C4-2B (cell line): ENCODE measurements around the gene SARNP.

Experiments
- ZFX ChIP-seq: fragments of 450-650 bp; IDR thresholded peaks from 2 replicates; pipeline ENCODE4 v1.6.1; 2017
- TF ChIP-seq, protein P1 (sequence below): fragments of 450-650 bp; conservative IDR thresholded peaks from 2 replicates; pipeline ENCODE4 v1.5.1; 2017; ENCODE audit warnings: mild to moderate bottlenecking

DNA sequence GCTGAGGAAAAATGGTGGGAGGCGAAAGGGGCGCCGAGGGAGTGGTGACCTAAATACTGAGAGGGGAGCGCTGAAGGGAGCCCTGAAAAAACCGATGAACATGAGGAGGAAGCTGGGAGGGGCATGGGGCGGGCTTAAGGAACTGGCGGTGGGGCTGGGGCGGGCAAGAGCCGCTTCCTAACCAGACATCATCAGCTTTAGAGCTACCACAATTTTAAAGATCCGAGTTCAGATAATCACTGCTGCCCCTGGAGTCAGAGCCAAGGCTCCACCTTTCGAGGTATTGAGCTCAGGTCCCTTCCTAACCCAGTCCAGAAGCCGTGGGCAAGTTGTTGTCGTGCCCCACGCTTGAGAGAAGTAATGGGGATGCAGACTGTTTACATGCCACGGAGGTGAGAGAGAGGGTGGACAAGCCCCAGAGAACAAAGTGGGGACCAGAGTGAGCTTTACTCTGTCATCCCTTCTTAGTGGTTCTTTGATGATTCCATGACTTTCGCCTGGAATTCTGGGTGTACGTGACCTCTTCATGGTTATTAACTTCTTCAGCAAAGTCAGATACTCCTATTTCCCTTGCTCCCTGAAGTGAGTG, 710 bp upstream of the SARNP start:
- TF ChIP-seq, protein P1, sequence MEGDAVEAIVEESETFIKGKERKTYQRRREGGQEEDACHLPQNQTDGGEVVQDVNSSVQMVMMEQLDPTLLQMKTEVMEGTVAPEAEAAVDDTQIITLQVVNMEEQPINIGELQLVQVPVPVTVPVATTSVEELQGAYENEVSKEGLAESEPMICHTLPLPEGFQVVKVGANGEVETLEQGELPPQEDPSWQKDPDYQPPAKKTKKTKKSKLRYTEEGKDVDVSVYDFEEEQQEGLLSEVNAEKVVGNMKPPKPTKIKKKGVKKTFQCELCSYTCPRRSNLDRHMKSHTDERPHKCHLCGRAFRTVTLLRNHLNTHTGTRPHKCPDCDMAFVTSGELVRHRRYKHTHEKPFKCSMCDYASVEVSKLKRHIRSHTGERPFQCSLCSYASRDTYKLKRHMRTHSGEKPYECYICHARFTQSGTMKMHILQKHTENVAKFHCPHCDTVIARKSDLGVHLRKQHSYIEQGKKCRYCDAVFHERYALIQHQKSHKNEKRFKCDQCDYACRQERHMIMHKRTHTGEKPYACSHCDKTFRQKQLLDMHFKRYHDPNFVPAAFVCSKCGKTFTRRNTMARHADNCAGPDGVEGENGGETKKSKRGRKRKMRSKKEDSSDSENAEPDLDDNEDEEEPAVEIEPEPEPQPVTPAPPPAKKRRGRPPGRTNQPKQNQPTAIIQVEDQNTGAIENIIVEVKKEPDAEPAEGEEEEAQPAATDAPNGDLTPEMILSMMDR: no peak
- TF ChIP-seq ZFX: no peak
